Right lobe of liver (tissue), 6 donors: ENCODE data around the gene RAB31. TPM values are rescaled to one million over a fixed set of nuclear protein-coding genes. Genes with fewer than 3 reads are reported as not detected.

Source experiments
- ATAC-seq, 4 donors: fragments of 200-7000 bp; cut with Tn5 transposase; one replicate each; pipeline ENCODE4 v1.9.1; 2020; ENCODE audit warnings: mild to moderate bottlenecking in 4 of 4, moderate library complexity in 4 of 4
- DNase-seq, 3 donors: peaks; one replicate each; pipeline ENCODE4 v3.0.0-alpha.2; 2020
- H3K27ac ChIP-seq, 3 donors: fragments of 200-600 bp; one replicate each; pipeline ENCODE4 v1.8.0; 2022
- H3K27me3 ChIP-seq, 2 donors: fragments of 200-600 bp; one replicate each; pipeline ENCODE4 v1.8.0; 2022
- H3K36me3 ChIP-seq, 4 donors: fragments of 200-600 bp; sonication (generic) in 1 of 4; one replicate each; pipeline versions ENCODE4 v1.5.1 to v1.8.0; 2017 to 2022; ENCODE audit warnings: control low read depth in 1 of 4
- H3K4me1 ChIP-seq, 4 donors: fragments of 200-600 bp; sonication (generic) in 1 of 4; one replicate each; pipeline versions ENCODE4 v1.5.1 to v1.8.0; 2017 to 2022; ENCODE audit warnings: control low read depth in 1 of 4
- H3K4me3 ChIP-seq, 3 donors: fragments of 200-600 bp; one replicate each; pipeline ENCODE4 v1.8.0; 2022
- H3K9me3 ChIP-seq, 4 donors: fragments of 200-600 bp; sonication (generic) in 1 of 4; one replicate each; pipeline versions ENCODE4 v1.5.1 to v1.8.0; 2017 to 2022; ENCODE audit warnings: control low read depth in 1 of 4
- POLR2A ChIP-seq: fragments of 450-650 bp; IDR thresholded peaks from one replicate; pipeline ENCODE4 v1.6.1; 2017; ENCODE audit warnings: antibody characterized with exemption, mild to moderate bottlenecking
- WGBS: methylation state at CpG from one replicate; pipeline ENCODE4 v1.1.6; 2018; ENCODE audit warnings: low coverage, low lambda C conversion rate; ENCODE audit not compliant: insufficient coverage; ENCODE audit errors: missing lambda C conversion rate; 5-methylcytosine and 5-hydroxymethylcytosine counted together
- intact Hi-C, 2 donors: fragments of 100-400 bp; cut with DNase I; formaldehyde crosslinking; loops; one replicate each; pipeline versions ENCODE4 v1.11.2 to v1.14.1; 2022
- total RNA-seq, 6 experiments: library from RNA; depleted of rRNA in 2 of 6; stranded (reverse); fragments of >200 nt in 2 of 6; fragmentation: NEBNext Ultra II Directional in 3 of 6; extraction: Animal tissue kit (Norgen Biotek cat#: 25700) in 3 of 6; gene quantifications; one replicate each; pipeline versions ENCODE4 v1.1.0 to v1.2.4, GENCODE V29; 2016 to 2023
- TF ChIP-seq, protein P1 (sequence below), 4 donors: fragments of 200-600 bp in 3 of 4; fragments of 450-650 bp in 1 of 4; IDR thresholded peaks; one replicate each; pipeline versions ENCODE4 v1.5.1 to v1.8.0; 2016 to 2022; ENCODE audit warnings: antibody characterized with exemption in 4 of 4, mild to moderate bottlenecking in 2 of 4
- donor health status: DM: no; HTN: yes; CAD: no.
- donor health status: DM: no; HTN: no; CAD: no.
- donor health status: DM: no; HTN: no; CAD: no.
- donor health status: DM: no; HTN: yes; CAD: no.
- donor health status: DM: no; HTN: yes; CAD: no.

The RAB31 gene
- total RNA-seq, 6 experiments from 2014 or later: 3.0 to 14.3 (median 5.4) TPM

DNA sequence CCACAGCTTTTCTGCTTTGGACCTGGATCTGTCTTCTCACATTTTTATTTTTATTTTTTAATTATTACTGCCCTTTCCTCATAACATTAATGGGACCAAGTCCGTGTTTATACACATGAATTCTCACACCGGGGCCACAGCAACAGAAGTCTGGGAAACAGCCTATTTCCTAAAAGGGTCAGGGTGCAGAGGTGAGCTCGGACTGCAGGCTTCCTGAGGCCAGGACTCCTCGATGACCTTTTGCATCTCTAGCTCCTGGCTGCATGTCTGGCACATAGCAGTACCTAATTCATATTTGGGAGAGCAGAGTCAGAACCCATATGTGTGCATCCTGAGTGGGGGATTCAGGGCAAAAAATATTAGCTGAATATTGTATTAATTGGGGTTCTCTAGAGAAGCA lies 9.6 kb upstream of the RAB31 start:
- Histone ChIP-seq H3K36me3 (no peaks in the 10 kb centered on the region), H3K4me3 (no peak overlapping the region), H3K27ac (no peak overlapping the region), H3K9me3 (no peaks in the 10 kb centered on the region), H3K27me3 (no peaks in the 10 kb centered on the region), H3K4me1 (no peaks in the 10 kb centered on the region)
- DNase-seq (peak in 1 of 3 donors; percentile 13), ATAC-seq (no peak)
- intact Hi-C loops: no loop called here
- TF ChIP-seq, protein P1, sequence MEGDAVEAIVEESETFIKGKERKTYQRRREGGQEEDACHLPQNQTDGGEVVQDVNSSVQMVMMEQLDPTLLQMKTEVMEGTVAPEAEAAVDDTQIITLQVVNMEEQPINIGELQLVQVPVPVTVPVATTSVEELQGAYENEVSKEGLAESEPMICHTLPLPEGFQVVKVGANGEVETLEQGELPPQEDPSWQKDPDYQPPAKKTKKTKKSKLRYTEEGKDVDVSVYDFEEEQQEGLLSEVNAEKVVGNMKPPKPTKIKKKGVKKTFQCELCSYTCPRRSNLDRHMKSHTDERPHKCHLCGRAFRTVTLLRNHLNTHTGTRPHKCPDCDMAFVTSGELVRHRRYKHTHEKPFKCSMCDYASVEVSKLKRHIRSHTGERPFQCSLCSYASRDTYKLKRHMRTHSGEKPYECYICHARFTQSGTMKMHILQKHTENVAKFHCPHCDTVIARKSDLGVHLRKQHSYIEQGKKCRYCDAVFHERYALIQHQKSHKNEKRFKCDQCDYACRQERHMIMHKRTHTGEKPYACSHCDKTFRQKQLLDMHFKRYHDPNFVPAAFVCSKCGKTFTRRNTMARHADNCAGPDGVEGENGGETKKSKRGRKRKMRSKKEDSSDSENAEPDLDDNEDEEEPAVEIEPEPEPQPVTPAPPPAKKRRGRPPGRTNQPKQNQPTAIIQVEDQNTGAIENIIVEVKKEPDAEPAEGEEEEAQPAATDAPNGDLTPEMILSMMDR (IDR thresholded peaks at IDR 0.05): no peak
- 67% methylated on average over 4 of the region's 4 CpGs for WGBS

GRCh38 chr18:9700261-9700796 lies 7.8 kb upstream of the RAB31 start:
- Histone ChIP-seq H3K4me3 (no peak overlapping the region), H3K27ac (no peak overlapping the region), H3K36me3 (no peaks in the 10 kb centered on the region), H3K4me1 (no peaks in the 10 kb centered on the region), H3K27me3 (no peaks in the 10 kb centered on the region), H3K9me3 (no peaks in the 10 kb centered on the region)
- intact Hi-C loops: no loop called here
- ATAC-seq (no peak), DNase-seq (peak in 1 of 3 donors; percentile 11)
- TF ChIP-seq, protein P1 (IDR thresholded peaks at IDR 0.05): no peak
- TF ChIP-seq POLR2A: no peak
- WGBS: 66% methylated on average over 6 of the region's 6 CpGs

DNA sequence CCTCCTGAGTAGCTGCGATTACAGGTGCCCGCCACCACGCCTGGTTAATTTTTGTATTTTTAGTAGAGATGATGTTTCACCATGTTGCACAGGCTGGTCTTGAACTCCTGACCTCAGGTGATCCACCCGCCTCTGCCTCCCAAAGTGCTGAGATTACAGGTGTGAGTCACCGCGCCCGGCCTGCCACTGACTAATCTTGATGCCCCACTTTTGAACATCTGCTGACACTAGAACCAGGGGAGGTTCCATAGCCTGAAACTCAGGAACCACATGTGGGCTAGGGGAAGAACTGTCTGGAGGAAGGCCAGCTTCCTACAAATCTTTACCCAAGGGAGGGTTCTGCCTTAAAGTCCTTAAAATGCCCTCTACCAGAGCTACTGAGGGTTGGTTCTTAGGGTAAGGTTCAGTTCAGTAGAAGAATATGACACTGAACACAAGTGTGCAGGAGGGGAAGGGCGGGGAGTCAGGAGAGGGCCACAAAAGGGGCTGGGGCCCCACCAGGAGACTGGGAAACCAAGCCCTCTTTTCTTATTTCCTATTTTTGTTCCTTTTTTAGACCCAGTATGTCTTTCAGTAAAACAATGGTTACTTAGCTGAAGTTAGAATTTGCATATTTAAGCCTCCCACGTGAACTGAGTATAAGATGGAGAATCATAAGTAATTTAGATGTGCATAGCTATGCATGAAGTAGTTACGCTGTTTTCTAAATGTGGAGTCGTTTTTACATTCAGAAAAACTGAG lies 6.3 kb upstream of the RAB31 start:
- ATAC-seq: peak in 3 of 4 donors; percentile 11 to 38 (median 36)
- no peaks in the 10 kb centered on the region for H3K9me3 ChIP-seq
- intact Hi-C loops: no loop called here

GRCh38 chr18:9704233-9705118 lies 3.6 kb upstream of the RAB31 start:
- Histone ChIP-seq H3K4me3 (no peak overlapping the region), H3K36me3 (no peaks in the 10 kb centered on the region), H3K27ac (no peak overlapping the region), H3K4me1 (peaks cover 0 to 6% (median 0%) of the 10 kb centered on the region in 4 donors), H3K27me3 (no peaks in the 10 kb centered on the region), H3K9me3 (no peaks in the 10 kb centered on the region)
- DNase-seq: peak in 1 of 3 donors; percentile 23
- no peak for ATAC-seq
- 69% methylated on average over 11 of the region's 11 CpGs for WGBS
- TF ChIP-seq, protein P1 (IDR thresholded peaks at IDR 0.05): no peak
- no peak for TF ChIP-seq POLR2A
- intact Hi-C loops: no loop called here

More for the DNA sequence above, 6.3 kb upstream of the RAB31 start:
- TF ChIP-seq, protein P1 (IDR thresholded peaks at IDR 0.05): no peak
- no peak for TF ChIP-seq POLR2A
- DNase-seq: peak in 1 of 3 donors; percentile 35
- H3K27me3 ChIP-seq: no peaks in the 10 kb centered on the region
- H3K4me3 ChIP-seq: no peak overlapping the region
- H3K4me1 ChIP-seq: no peaks in the 10 kb centered on the region
- H3K36me3 ChIP-seq: no peaks in the 10 kb centered on the region
- H3K27ac ChIP-seq: no peak overlapping the region
- WGBS: 50% methylated on average over 4 of the region's 11 CpGs
